AG04450 (cell line): ENCODE data around the gene ASB18. TPM values are rescaled to one million over a fixed set of nuclear protein-coding genes. Genes with fewer than 3 reads are reported as not detected.

Experiments used
- CTCF ChIA-PET: fragments of 300-600, 350-600 bp; formaldehyde crosslinking; extraction: SDS; loops from one replicate; lab custom pipeline; 2022; ENCODE audit warnings: antibody characterized with exemption, inconsistent platforms; lab: Charles Lee
- POLR2A ChIA-PET: fragments of 350-600 bp; formaldehyde crosslinking; extraction: SDS; loops from one replicate; lab custom pipeline; 2021; ENCODE audit warnings: antibody characterized with exemption, inconsistent platforms; lab: Yijun Ruan, JAX
- DNase-seq: peaks from one replicate; pipeline ENCODE4 v3.0.0-alpha.2; 2011; ENCODE audit warnings: low read depth, low spot score
- H3K27ac ChIP-seq: one replicate; pipeline ENCODE4 v1.5.1; 2012; ENCODE audit warnings: low read depth, low read length, control low read depth
- H3K27me3 ChIP-seq: one replicate; pipeline ENCODE4 v1.6.0; 2012; ENCODE audit warnings: low read length; ENCODE audit not compliant: control insufficient read depth, insufficient read depth
- H3K4me3 ChIP-seq: 2 replicates; pipeline ENCODE4 v1.5.1; 2011; ENCODE audit warnings: mild to moderate bottlenecking, low read depth, low read length, control low read depth
- H3K9me3 ChIP-seq: 2 replicates; pipeline ENCODE4 v1.5.1; 2012; ENCODE audit warnings: low read length; ENCODE audit not compliant: control insufficient read depth, insufficient read depth
- CTCF ChIP-seq: IDR thresholded peaks from 2 replicates; pipeline ENCODE4 v1.5.1; 2011; ENCODE audit warnings: low read depth, low read length, control low read depth, inconsistent platforms
- polyA plus RNA-seq: library from polyadenylated mRNA; depleted of rRNA; stranded (reverse); fragments of >200 nt; gene quantifications from 2 replicates; pipeline ENCODE4 v1.2.3, GENCODE V29; 2011

The ASB18 gene
- polyA plus RNA-seq, 1 experiment, result not detected

GRCh38 chr2:236177604-236177966 is 86.6 kb downstream of the ASB18 start:
- CTCF ChIA-PET, result interaction anchor here (0.5 to 12.7 kb wide), 22 partner anchors 8 to 418 kb away, joined by 3 to 368 read pairs (median 4); no protein-coding TSS in a partner anchor
- Histone ChIP-seq H3K27ac (no peak overlapping the region), H3K27me3 (peaks cover 43% of the 10 kb centered on the region), H3K9me3 (peaks cover 11% of the 10 kb centered on the region; the same call in 1 of the 2 replicates), H3K4me3 (no peak overlapping the region; the same call in 1 of the 2 replicates)
- POLR2A ChIA-PET, result no interaction called here
- peak; percentile 38; the same call in 1 of the 2 replicates for TF ChIP-seq CTCF
- DNase-seq, result no peak

- DNase-seq, result no peak
- no peak for TF ChIP-seq CTCF
- Histone ChIP-seq H3K9me3 (peaks cover 12% of the 10 kb centered on the region; the same call in 1 of the 2 replicates), H3K27ac (no peak overlapping the region), H3K4me3 (no peak overlapping the region), H3K27me3 (peaks cover 49% of the 10 kb centered on the region)
- ChIA-PET CTCF (interaction anchor here (0.5 to 12.7 kb wide), 10 partner anchors 8 to 417 kb away, joined by 3 to 368 read pairs (median 6); no protein-coding TSS in a partner anchor), POLR2A (no interaction called here)
These were observed 87.3 kb downstream of the ASB18 start for GRCh38 chr2:236176951-236177350.

GRCh38 chr2:236176417-236176816 is 87.8 kb downstream of the ASB18 start:
- CTCF ChIA-PET, result interaction anchor here (0.7 to 12.7 kb wide), 10 partner anchors 10 to 417 kb away, joined by 3 to 368 read pairs (median 5); no protein-coding TSS in a partner anchor
- no peak overlapping the region for H3K27ac ChIP-seq
- DNase-seq, result no peak

GRCh38 chr2:236175548-236176150 is 88.6 kb downstream of the ASB18 start:
- DNase-seq, result no peak
- POLR2A ChIA-PET, result no interaction called here
- Histone ChIP-seq H3K27me3 (peaks cover 62% of the 10 kb centered on the region), H3K9me3 (peaks cover 16% of the 10 kb centered on the region; the same call in 1 of the 2 replicates), H3K4me3 (no peak overlapping the region), H3K27ac (no peak overlapping the region)
- CTCF ChIA-PET, result interaction anchor here (0.7 to 12.7 kb wide), 7 partner anchors 9 to 409 kb away, joined by 3 to 368 read pairs (median 5); no protein-coding TSS in a partner anchor
- TF ChIP-seq CTCF, result no peak

More at GRCh38 chr2:236176417-236176816, 87.8 kb downstream of the ASB18 start:
- peaks cover 14% of the 10 kb centered on the region; the same call in 1 of the 2 replicates for H3K9me3 ChIP-seq
- peak; percentile 66 for TF ChIP-seq CTCF
- no peak overlapping the region for H3K4me3 ChIP-seq
- POLR2A ChIA-PET, result no interaction called here
- peaks cover 54% of the 10 kb centered on the region for H3K27me3 ChIP-seq
